Measurements from ENCODE around the gene TRAF7.
"Not testable (repeated sequence)": the region's sequence is repeated elsewhere in the genome, so short reads cannot be mapped to it uniquely, and the experiment has no call there.

DNA sequence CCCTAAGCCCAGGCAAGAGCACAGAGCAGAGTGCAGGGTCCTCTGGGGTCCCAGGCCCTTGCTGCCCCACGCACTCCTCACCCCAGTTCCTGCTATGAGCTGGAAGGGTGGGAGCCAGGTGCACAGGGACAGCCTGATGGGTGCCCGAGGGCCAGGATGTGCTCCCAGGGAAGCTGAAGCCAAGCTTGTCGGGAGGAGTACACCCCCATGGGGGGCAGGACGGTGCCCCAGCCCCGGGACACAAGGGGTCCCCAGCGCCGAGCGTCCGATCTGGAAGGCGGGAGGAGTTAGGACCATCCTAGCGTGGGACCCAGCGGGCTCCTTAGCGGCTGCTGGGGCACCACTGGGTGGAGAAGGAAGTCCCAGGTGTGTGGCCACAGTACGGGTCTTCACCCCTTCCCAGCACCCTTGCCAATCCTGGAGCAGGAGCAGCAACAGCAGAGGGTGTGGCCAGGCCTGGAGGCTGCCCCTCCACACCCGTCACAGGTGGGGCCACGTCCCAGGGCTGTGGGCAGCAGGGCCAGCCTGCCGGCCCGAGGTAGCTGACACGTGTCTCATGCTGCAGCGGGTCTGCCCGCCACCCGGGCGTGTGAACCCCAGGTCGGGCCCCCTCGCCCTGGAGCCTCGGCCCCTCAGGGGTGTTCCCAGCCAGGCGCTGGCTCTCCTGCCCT lies 31.7 kb upstream of the TRAF7 start:
- not testable (repeated sequence) for TF ChIP-seq SIN3A (conservative IDR thresholded peaks at IDR 0.05 in 1 of 2, IDR thresholded peaks at IDR 0.05 in 1 of 2; ENCODE audit: low read depth in 1 of 2, low read length in 2 of 2); CTCF (IDR thresholded peaks at IDR 0.05; ENCODE audit: control extremely low read depth in 1 of 3, insufficient read depth in 1 of 3, low read depth in 1 of 3, low read length in 3 of 3); POLR2A (IDR thresholded peaks at IDR 0.05; ENCODE audit: control extremely low read depth in 1 of 2, low read depth in 2 of 2, low read length in 2 of 2); SP4 (IDR thresholded peaks at IDR 0.05; ENCODE audit: low read length); EGR1 (IDR thresholded peaks at IDR 0.05; ENCODE audit: borderline replicate concordance, low read depth, low read length); CEBPB (IDR thresholded peaks at IDR 0.05; ENCODE audit: low read depth, low read length); BACH1 (IDR thresholded peaks at IDR 0.05; ENCODE audit: low read length); SUZ12 (IDR thresholded peaks at IDR 0.05; ENCODE audit: low read length); JUND (IDR thresholded peaks at IDR 0.05; ENCODE audit: low read length)
- TF ChIP-seq, protein P1, sequence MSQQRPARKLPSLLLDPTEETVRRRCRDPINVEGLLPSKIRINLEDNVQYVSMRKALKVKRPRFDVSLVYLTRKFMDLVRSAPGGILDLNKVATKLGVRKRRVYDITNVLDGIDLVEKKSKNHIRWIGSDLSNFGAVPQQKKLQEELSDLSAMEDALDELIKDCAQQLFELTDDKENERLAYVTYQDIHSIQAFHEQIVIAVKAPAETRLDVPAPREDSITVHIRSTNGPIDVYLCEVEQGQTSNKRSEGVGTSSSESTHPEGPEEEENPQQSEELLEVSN (IDR thresholded peaks at IDR 0.05) = not testable (repeated sequence)
